PC-3 (cell line): ENCODE measurements around the gene USP40. TPM values are rescaled to one million over a fixed set of nuclear protein-coding genes. Genes with fewer than 3 reads are reported as not detected.

Experiments used
- ATAC-seq: fragments of 200-7000 bp; cut with Tn5 transposase; 2 replicates; pipeline ENCODE4 v1.9.1; 2020; ENCODE audit warnings: mild to moderate bottlenecking, moderate library complexity
- BruUV-seq: library from RNA; stranded (reverse); fragments of 400-500 nt; replicated peaks from 2 replicates; lab custom pipeline; 2021; lab: Mats Ljungman, UMichigan
- CTCF ChIA-PET: fragments of 300-600 bp; sonication (Branson Sonifier 250); formaldehyde crosslinking; loops from one replicate; lab custom pipeline; 2022; ENCODE audit warnings: antibody characterized with exemption; lab: Charles Lee
- POLR2A ChIA-PET: fragments of 300-600 bp; sonication (Branson Sonifier 250); formaldehyde crosslinking; loops from one replicate; lab custom pipeline; 2022; ENCODE audit warnings: antibody characterized with exemption; ENCODE audit not compliant: unreplicated experiment; lab: Charles Lee
- DNase-seq: peaks from one replicate; pipeline ENCODE4 v3.0.0-alpha.2; 2015
- H2AFZ ChIP-seq: fragments of 300-600 bp; sonication (generic); 2 replicates; pipeline ENCODE4 v1.6.0; 2016; ENCODE audit warnings: antibody characterized with exemption, low read length
- H3F3A ChIP-seq: fragments of 300-600 bp; sonication (generic); one replicate; pipeline ENCODE4 v1.6.0; 2017; ENCODE audit warnings: antibody characterized with exemption, low read length, control low read depth, mild to moderate bottlenecking; ENCODE audit not compliant: unreplicated experiment
- H3K27ac ChIP-seq: fragments of 300-600 bp; sonication (generic); 2 replicates; pipeline ENCODE4 v1.5.1; 2016; ENCODE audit warnings: mild to moderate bottlenecking, low read length
- H3K27me3 ChIP-seq: fragments of 300-600 bp; sonication (generic); 2 replicates; pipeline ENCODE4 v1.6.1; 2016; ENCODE audit warnings: low read length, mixed read lengths
- H3K36me3 ChIP-seq: fragments of 300-600 bp; sonication (generic); 2 replicates; pipeline ENCODE4 v1.6.1; 2016; ENCODE audit warnings: low read depth, mixed run types, low read length, mixed read lengths
- H3K4me1 ChIP-seq: fragments of 300-600 bp; sonication (generic); 2 replicates; pipeline ENCODE4 v1.5.1; 2016; ENCODE audit warnings: low read length; ENCODE audit not compliant: insufficient read depth
- H3K4me2 ChIP-seq: fragments of 300-600 bp; sonication (generic); 2 replicates; pipeline ENCODE4 v1.6.0; 2016; ENCODE audit warnings: low read length
- H3K4me3 ChIP-seq: fragments of 300-600 bp; sonication (generic); 2 replicates; pipeline ENCODE4 v1.5.1; 2016; ENCODE audit warnings: mild to moderate bottlenecking, low read length, mixed read lengths
- H3K79me2 ChIP-seq: fragments of 300-600 bp; sonication (generic); 2 replicates; pipeline ENCODE4 v1.6.1; 2017; ENCODE audit warnings: low read length, mixed read lengths
- H3K9ac ChIP-seq: fragments of 300-600 bp; sonication (generic); 2 replicates; pipeline ENCODE4 v1.6.0; 2016; ENCODE audit warnings: mild to moderate bottlenecking, low read length
- H3K9me2 ChIP-seq: fragments of 300-600 bp; sonication (generic); replicated peaks from 2 replicates; pipeline ENCODE4 v1.6.1; 2016; ENCODE audit warnings: mixed run types, low read length, mixed read lengths
- H3K9me3 ChIP-seq: fragments of 300-600 bp; sonication (generic); 2 replicates; pipeline ENCODE4 v1.6.1; 2016; ENCODE audit warnings: low read length, mixed read lengths
- H4K20me1 ChIP-seq: fragments of 300-600 bp; sonication (generic); 2 replicates; pipeline ENCODE4 v1.6.1; 2016; ENCODE audit warnings: low read length, mixed read lengths
- EZH2 ChIP-seq: fragments of 300-600 bp; sonication (generic); IDR thresholded peaks from one replicate; pipeline ENCODE4 v1.6.1; 2017; ENCODE audit warnings: antibody characterized with exemption, mild to moderate bottlenecking, low read length; ENCODE audit not compliant: unreplicated experiment
- EZH2phosphoT487 ChIP-seq: fragments of 300-600 bp; sonication (generic); IDR thresholded peaks from 2 replicates; pipeline ENCODE4 v1.6.1; 2018; ENCODE audit warnings: mild to moderate bottlenecking, antibody characterized with exemption, low read length, borderline replicate concordance
- intact Hi-C: fragments of 100-400 bp; cut with micrococcal nuclease; formaldehyde crosslinking; loops from 2 replicates; pipeline ENCODE4 v1.9.0; 2023
- total RNA-seq: library from RNA; depleted of rRNA; stranded (reverse); fragments of >200 nt; gene quantifications from 2 replicates; pipeline ENCODE4 v1.2.3, GENCODE V29; 2014
- TF ChIP-seq, protein P1 (sequence below): fragments of 300-600 bp; sonication (generic); conservative IDR thresholded peaks from 2 replicates; pipeline ENCODE4 v1.5.1; 2017; ENCODE audit warnings: antibody characterized with exemption, low read depth, mild to moderate bottlenecking, low read length

USP40 gene
- total RNA-seq, 1 experiment from 2014 or later, result 32.1 TPM

GRCh38 chr2:233468047-233468740, 98.4 kb downstream of the USP40 start:
- POLR2A ChIA-PET, result interaction anchor here (0.5 kb wide), 1 partner anchor 333 kb away, joined by 15 read pairs; no protein-coding TSS in a partner anchor

GRCh38 chr2:233466991-233467603, 99.5 kb downstream of the USP40 start:
- Histone ChIP-seq H3K4me2 (no peak overlapping the region), H4K20me1 (no peaks in the 10 kb centered on the region), H3K4me1 (no peaks in the 10 kb centered on the region), H3K9me2 (no peaks in the 10 kb centered on the region), H3K36me3 (peaks cover 30% of the 10 kb centered on the region), H3K27ac (no peak overlapping the region), H3K27me3 (no peaks in the 10 kb centered on the region), H3K9me3 (no peaks in the 10 kb centered on the region), H3K79me2 (no peaks in the 10 kb centered on the region), H3F3A (no peaks in the 10 kb centered on the region), H3K4me3 (no peak overlapping the region), H2AFZ (no peak overlapping the region), H3K9ac (no peak overlapping the region)
- TF ChIP-seq EZH2 (no peak), EZH2phosphoT487 (no peak)
- TF ChIP-seq, protein P1, sequence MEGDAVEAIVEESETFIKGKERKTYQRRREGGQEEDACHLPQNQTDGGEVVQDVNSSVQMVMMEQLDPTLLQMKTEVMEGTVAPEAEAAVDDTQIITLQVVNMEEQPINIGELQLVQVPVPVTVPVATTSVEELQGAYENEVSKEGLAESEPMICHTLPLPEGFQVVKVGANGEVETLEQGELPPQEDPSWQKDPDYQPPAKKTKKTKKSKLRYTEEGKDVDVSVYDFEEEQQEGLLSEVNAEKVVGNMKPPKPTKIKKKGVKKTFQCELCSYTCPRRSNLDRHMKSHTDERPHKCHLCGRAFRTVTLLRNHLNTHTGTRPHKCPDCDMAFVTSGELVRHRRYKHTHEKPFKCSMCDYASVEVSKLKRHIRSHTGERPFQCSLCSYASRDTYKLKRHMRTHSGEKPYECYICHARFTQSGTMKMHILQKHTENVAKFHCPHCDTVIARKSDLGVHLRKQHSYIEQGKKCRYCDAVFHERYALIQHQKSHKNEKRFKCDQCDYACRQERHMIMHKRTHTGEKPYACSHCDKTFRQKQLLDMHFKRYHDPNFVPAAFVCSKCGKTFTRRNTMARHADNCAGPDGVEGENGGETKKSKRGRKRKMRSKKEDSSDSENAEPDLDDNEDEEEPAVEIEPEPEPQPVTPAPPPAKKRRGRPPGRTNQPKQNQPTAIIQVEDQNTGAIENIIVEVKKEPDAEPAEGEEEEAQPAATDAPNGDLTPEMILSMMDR, result no peak
- POLR2A ChIA-PET, result no interaction called here
- intact Hi-C loops, result no loop called here
- DNase-seq (no peak), ATAC-seq (no peak)
- CTCF ChIA-PET, result no interaction called here
- BruUV-seq, result no TSS peak

More at GRCh38 chr2:233468047-233468740, 98.4 kb downstream of the USP40 start:
- CTCF ChIA-PET, result no interaction called here
- no peaks in the 10 kb centered on the region for H3K27me3 ChIP-seq
- H3K4me1 ChIP-seq, result no peaks in the 10 kb centered on the region
- TF ChIP-seq EZH2phosphoT487, result no peak
- no peak overlapping the region for H2AFZ ChIP-seq
- H3K36me3 ChIP-seq, result peaks cover 30% of the 10 kb centered on the region
- no peak overlapping the region for H3K4me3 ChIP-seq
- H3K27ac ChIP-seq, result no peak overlapping the region
- H3K9me2 ChIP-seq, result no peaks in the 10 kb centered on the region
- H3F3A ChIP-seq, result no peaks in the 10 kb centered on the region
- H3K4me2 ChIP-seq, result no peak overlapping the region
- DNase-seq (no peak), ATAC-seq (no peak)
- H3K9me3 ChIP-seq, result no peaks in the 10 kb centered on the region
- H3K9ac ChIP-seq, result no peak overlapping the region
- intact Hi-C loops, result no loop called here
- no peaks in the 10 kb centered on the region for H3K79me2 ChIP-seq
- H4K20me1 ChIP-seq, result no peaks in the 10 kb centered on the region
- no TSS peak for BruUV-seq

DNA sequence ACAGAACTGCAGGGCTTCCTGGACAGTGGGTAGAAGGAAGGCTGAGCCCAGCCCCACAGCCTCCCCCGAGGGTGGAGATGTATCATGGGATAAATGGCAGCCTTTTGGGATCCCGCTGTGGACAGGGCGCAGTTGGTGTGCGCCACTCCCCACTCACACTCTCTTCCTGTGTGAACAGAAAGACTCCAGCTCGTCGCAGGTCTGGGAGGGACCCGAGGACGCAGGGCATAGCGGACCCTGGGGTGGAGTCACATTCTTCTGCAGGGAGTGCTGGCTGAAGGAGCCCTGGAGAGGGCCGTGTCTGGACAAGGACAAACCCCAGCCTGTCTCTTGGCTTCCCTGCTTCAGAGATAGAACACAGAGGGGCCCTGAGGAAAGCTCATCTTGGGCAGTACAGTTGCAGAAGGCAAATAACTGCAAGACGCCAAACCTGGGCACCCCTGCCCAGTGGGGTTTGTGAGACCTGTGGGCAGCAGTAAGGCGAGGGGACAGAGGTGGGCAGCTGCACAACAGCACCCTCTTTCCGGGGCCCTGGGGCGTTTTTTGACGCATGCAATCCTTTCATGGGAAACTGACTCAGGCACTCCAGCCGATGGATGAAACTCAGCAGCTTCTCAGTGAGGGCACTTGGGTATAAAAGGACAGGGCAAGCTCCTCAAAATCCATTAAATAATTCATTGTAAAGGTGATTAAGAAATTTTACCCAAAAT, 101.9 kb downstream of the USP40 start:
- Histone ChIP-seq H3F3A (no peaks in the 10 kb centered on the region), H3K4me2 (no peak overlapping the region), H3K27ac (no peak overlapping the region), H3K4me1 (no peaks in the 10 kb centered on the region), H3K4me3 (no peak overlapping the region), H2AFZ (no peak overlapping the region), H4K20me1 (no peaks in the 10 kb centered on the region), H3K79me2 (no peaks in the 10 kb centered on the region), H3K9me2 (no peaks in the 10 kb centered on the region), H3K36me3 (peaks cover 32% of the 10 kb centered on the region), H3K27me3 (no peaks in the 10 kb centered on the region), H3K9me3 (no peaks in the 10 kb centered on the region), H3K9ac (no peak overlapping the region)
- no TSS peak for BruUV-seq
- intact Hi-C loops, result no loop called here
- ATAC-seq (no peak), DNase-seq (no peak)
- ChIA-PET POLR2A (no interaction called here), CTCF (no interaction called here)
- TF ChIP-seq EZH2phosphoT487 (no peak), EZH2 (no peak)
- TF ChIP-seq, protein P1, result no peak
